Uterus (tissue), 4 donors: ENCODE data around the gene GRIK2. TPM values are rescaled to one million over a fixed set of nuclear protein-coding genes. Genes with fewer than 3 reads are reported as not detected.
"Not testable (repeated sequence)": the region's sequence is repeated elsewhere in the genome, so short reads cannot be mapped to it uniquely, and the experiment has no call there.

ENCODE experiments used
- DNase-seq, 2 donors: peaks; one replicate each; pipeline ENCODE4 v3.0.0-alpha.2; 2019 to 2020
- H3K27ac ChIP-seq, 2 donors: fragments of 200-600 bp; sonication (generic); 1 replicate in 1 of 2; 2 replicates in 1 of 2; pipeline ENCODE4 v1.5.1; 2016 to 2018
- H3K27me3 ChIP-seq, 2 donors: fragments of 200-600 bp; sonication (generic); one replicate each; pipeline ENCODE4 v1.5.1; 2018 to 2019; ENCODE audit warnings: control low read depth in 1 of 2
- H3K36me3 ChIP-seq, 2 donors: fragments of 200-600 bp; sonication (generic); one replicate each; pipeline ENCODE4 v1.5.1; 2019; ENCODE audit warnings: control low read depth in 1 of 2
- H3K4me1 ChIP-seq, 2 donors: fragments of 200-600 bp; sonication (generic); one replicate each; pipeline ENCODE4 v1.5.1; 2018 to 2019; ENCODE audit warnings: control low read depth in 1 of 2
- H3K4me3 ChIP-seq, 2 donors: fragments of 200-600 bp; sonication (generic); 1 replicate in 1 of 2; 2 replicates in 1 of 2; pipeline ENCODE4 v1.5.1; 2018 to 2019; ENCODE audit warnings: mild to moderate bottlenecking in 1 of 2
- H3K9me3 ChIP-seq, 2 donors: fragments of 200-600 bp; sonication (generic); one replicate each; pipeline ENCODE4 v1.5.1; 2019; ENCODE audit warnings: control low read depth in 1 of 2
- POLR2A ChIP-seq, 2 donors: fragments of 450-650 bp; IDR thresholded peaks; one replicate each; pipeline ENCODE4 v1.6.1; 2016; ENCODE audit warnings: antibody characterized with exemption in 2 of 2, mild to moderate bottlenecking in 1 of 2, moderate library complexity in 1 of 2
- intact Hi-C: fragments of 100-400 bp; cut with DNase I; formaldehyde crosslinking; loops from one replicate; pipeline ENCODE4 v1.15.1; 2023; ENCODE audit warnings: low total_unique reads
- total RNA-seq, 4 donors: library from RNA; depleted of rRNA in 3 of 4; stranded (reverse); fragments of >200 nt in 3 of 4; gene quantifications; one replicate each; pipeline versions ENCODE4 v1.1.0 to v1.2.4, GENCODE V29; 2014 to 2023
- TF ChIP-seq, protein P1 (sequence below), 4 experiments: fragments of 200-600 bp in 2 of 4; fragments of 450-650 bp in 2 of 4; sonication (generic) in 2 of 4; IDR thresholded peaks; one replicate each; pipeline ENCODE4 v1.5.1; 2016 to 2019; ENCODE audit warnings: antibody characterized with exemption in 4 of 4, mild to moderate bottlenecking in 2 of 4, moderate library complexity in 1 of 4
- donor health status: DM: yes; HTN: yes; CAD: no.

GRIK2 gene
- total RNA-seq, 4 donors from 2014 or later, result 0.76 to 13.1 TPM; not detected in 2

DNA sequence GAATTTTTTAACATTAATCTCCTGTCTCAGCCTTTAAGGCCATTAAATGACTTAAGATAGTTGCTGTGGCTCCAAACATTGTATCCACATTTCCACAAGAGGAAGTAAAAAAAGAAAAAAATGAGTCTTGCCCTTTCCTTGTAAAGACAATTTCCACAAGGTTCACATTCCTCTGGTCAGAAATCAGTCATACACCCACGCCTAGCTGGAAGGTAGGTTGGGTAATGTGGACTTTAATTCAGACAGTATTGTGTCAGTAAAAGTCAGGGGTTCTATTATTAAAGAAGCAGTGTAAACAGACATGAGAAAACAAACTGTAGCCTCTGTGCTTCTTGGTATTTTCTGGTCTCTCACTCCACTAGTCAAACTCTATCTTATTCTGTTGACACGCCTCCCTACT, 682.0 kb downstream of the GRIK2 start:
- intact Hi-C loops, result no loop called here

DNA sequence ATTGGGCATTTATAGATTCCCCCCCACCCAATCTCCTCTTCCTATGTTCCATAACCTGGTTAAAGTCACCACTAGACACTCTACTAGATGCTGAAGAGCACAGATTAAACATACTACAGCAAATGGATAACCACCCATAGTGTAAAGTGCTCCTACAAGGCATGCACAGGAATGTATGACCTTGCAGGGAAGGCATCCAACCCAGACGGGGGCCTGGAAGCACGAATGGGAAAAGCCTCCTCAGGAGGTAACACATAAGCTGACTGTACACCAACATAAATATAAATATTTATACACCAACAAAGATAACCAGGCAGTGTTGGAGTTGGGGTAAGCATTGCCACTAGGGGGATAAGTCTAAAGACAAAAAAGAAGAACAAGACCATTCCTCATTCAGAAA, 691.7 kb downstream of the GRIK2 start:
- intact Hi-C loops, result no loop called here
- H3K27me3 ChIP-seq, result no peaks in the 10 kb centered on the region
- no peak for TF ChIP-seq POLR2A (IDR thresholded peaks at IDR 0.05)
- TF ChIP-seq, protein P1, sequence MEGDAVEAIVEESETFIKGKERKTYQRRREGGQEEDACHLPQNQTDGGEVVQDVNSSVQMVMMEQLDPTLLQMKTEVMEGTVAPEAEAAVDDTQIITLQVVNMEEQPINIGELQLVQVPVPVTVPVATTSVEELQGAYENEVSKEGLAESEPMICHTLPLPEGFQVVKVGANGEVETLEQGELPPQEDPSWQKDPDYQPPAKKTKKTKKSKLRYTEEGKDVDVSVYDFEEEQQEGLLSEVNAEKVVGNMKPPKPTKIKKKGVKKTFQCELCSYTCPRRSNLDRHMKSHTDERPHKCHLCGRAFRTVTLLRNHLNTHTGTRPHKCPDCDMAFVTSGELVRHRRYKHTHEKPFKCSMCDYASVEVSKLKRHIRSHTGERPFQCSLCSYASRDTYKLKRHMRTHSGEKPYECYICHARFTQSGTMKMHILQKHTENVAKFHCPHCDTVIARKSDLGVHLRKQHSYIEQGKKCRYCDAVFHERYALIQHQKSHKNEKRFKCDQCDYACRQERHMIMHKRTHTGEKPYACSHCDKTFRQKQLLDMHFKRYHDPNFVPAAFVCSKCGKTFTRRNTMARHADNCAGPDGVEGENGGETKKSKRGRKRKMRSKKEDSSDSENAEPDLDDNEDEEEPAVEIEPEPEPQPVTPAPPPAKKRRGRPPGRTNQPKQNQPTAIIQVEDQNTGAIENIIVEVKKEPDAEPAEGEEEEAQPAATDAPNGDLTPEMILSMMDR (IDR thresholded peaks at IDR 0.05), result no peak
- H3K4me1 ChIP-seq, result no peaks in the 10 kb centered on the region
- DNase-seq, result no peak
- no peaks in the 10 kb centered on the region for H3K9me3 ChIP-seq
- no peak overlapping the region for H3K4me3 ChIP-seq
- H3K36me3 ChIP-seq, result peaks cover 0 to 2% of the 10 kb centered on the region in 2 donors
- no peak overlapping the region for H3K27ac ChIP-seq

More for the DNA sequence above, 682.0 kb downstream of the GRIK2 start:
- DNase-seq, result no peak
- H3K27me3 ChIP-seq, result no peaks in the 10 kb centered on the region
- no peak overlapping the region for H3K27ac ChIP-seq
- no peak for TF ChIP-seq POLR2A (IDR thresholded peaks at IDR 0.05)
- TF ChIP-seq, protein P1 (IDR thresholded peaks at IDR 0.05), result no peak
- H3K36me3 ChIP-seq, result no peaks in the 10 kb centered on the region
- no peaks in the 10 kb centered on the region for H3K4me1 ChIP-seq
- H3K9me3 ChIP-seq, result no peaks in the 10 kb centered on the region
- H3K4me3 ChIP-seq, result no peak overlapping the region

DNA sequence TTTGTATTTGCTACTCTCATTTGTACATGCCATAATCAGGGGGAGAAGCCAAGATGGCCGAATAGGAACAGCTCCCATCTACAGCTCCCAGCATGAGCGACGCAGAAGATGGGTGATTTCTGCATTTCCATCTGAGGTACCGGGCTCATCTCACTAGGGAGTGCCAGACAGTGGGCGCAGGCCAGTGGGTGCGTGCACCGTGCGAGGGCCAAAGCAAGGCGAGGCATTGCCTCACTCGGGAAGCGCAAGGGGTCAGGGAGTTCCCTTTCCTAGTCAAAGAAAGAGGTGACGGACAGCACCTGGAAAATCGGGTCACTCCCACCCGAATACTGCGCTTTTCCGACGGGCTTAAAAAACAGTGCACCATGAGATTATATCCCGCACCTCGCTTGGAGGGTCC, 694.7 kb downstream of the GRIK2 start:
- H3K4me1 ChIP-seq, H3K4me3 ChIP-seq, intact Hi-C loops, H3K27me3 ChIP-seq, H3K36me3 ChIP-seq, DNase-seq, H3K9me3 ChIP-seq, H3K27ac ChIP-seq: not testable (repeated sequence)

DNA sequence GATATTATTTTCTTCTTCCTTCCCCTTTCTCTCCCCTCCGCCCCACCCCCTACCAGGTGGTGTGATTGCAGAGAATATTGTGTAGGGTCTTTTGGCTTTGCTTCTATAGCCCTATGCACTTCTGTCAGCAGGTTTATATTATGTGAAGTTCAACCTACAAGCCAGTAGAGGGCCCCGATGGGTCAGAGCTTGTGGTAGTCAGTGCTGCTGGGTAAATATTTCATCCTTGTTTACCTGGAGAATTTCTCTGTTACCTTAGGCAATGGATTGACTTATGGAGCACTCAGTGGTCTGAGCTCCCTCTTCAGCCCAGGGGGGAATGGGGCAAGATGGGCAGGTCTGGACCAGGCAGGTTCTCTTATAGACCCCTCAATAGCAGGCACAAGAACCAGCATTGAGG, 720.9 kb downstream of the GRIK2 start:
- DNase-seq, result no peak
- Histone ChIP-seq H3K4me1 (no peaks in the 10 kb centered on the region), H3K27ac (no peak overlapping the region), H3K36me3 (no peaks in the 10 kb centered on the region), H3K9me3 (no peaks in the 10 kb centered on the region), H3K4me3 (no peak overlapping the region), H3K27me3 (no peaks in the 10 kb centered on the region)
- intact Hi-C loops, result no loop called here
- no peak for TF ChIP-seq POLR2A (IDR thresholded peaks at IDR 0.05)
- TF ChIP-seq, protein P1 (IDR thresholded peaks at IDR 0.05), result no peak

DNA sequence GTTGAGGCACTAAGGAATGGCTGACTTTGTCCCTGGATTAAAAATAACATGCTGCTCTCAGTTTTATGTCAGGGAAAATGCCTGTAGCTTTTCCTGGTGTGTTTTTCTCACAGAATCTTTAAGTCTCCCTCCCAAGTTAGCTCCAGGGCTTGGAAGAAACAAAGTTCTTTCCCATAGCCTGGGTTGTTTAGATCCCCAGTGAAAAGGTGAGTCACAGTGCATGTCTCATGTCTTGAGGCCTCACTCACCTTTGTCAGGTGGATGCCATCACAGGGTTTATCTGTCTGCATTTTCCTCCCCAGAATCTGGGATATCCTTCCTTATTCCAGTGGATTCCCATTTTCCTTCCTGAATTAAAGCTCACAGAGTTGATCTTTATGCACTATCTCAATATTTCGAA, 722.4 kb downstream of the GRIK2 start:
- DNase-seq, result no peak
- Histone ChIP-seq H3K4me3 (no peak overlapping the region), H3K27me3 (no peaks in the 10 kb centered on the region), H3K4me1 (no peaks in the 10 kb centered on the region), H3K36me3 (no peaks in the 10 kb centered on the region), H3K27ac (no peak overlapping the region), H3K9me3 (no peaks in the 10 kb centered on the region)
- intact Hi-C loops, result no loop called here
- no peak for TF ChIP-seq POLR2A (IDR thresholded peaks at IDR 0.05)
- TF ChIP-seq, protein P1 (IDR thresholded peaks at IDR 0.05), result no peak

DNA sequence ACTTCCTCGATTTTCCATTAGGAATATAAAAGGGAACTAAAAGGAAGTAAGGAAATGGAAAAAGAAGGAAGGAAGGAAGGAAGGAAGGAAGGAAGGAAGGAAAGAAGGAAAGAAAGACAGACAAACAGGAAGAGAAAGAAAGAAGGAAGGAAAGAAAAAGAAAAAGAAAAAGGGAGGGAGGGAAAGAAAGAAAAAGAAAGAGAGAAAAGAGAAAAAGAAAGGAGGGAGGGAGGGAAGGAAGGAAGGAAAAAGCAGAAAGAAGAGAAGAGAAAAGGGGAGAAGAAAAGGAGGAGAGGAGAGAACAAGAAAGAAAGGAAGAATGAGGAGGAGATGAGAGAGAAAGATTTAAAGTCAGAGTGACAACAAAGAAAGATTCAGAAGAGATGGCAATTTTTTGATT, 724.5 kb downstream of the GRIK2 start:
- DNase-seq, result no peak
- H3K4me3 ChIP-seq, result no peak overlapping the region
- no peaks in the 10 kb centered on the region for H3K36me3 ChIP-seq
- H3K4me1 ChIP-seq, result no peaks in the 10 kb centered on the region
- no peak overlapping the region for H3K27ac ChIP-seq
- no peak for TF ChIP-seq POLR2A (IDR thresholded peaks at IDR 0.05)
- TF ChIP-seq, protein P1 (IDR thresholded peaks at IDR 0.05), result no peak
- no peaks in the 10 kb centered on the region for H3K9me3 ChIP-seq
- intact Hi-C loops, result no loop called here
- no peaks in the 10 kb centered on the region for H3K27me3 ChIP-seq
